AG04450 (cell line): ENCODE results near the gene BLOC1S4. TPM values are rescaled to one million over a fixed set of nuclear protein-coding genes. Genes with fewer than 3 reads are reported as not detected.

Source experiments
- CTCF ChIA-PET: fragments of 300-600, 350-600 bp; formaldehyde crosslinking; extraction: SDS; loops from one replicate; lab custom pipeline; 2022; ENCODE audit warnings: antibody characterized with exemption, inconsistent platforms; lab: Charles Lee
- POLR2A ChIA-PET: fragments of 350-600 bp; formaldehyde crosslinking; extraction: SDS; loops from one replicate; lab custom pipeline; 2021; ENCODE audit warnings: antibody characterized with exemption, inconsistent platforms; lab: Yijun Ruan, JAX
- DNase-seq: peaks from one replicate; pipeline ENCODE4 v3.0.0-alpha.2; 2011; ENCODE audit warnings: low read depth, low spot score
- H3K27ac ChIP-seq: one replicate; pipeline ENCODE4 v1.5.1; 2012; ENCODE audit warnings: low read depth, low read length, control low read depth
- H3K27me3 ChIP-seq: one replicate; pipeline ENCODE4 v1.6.0; 2012; ENCODE audit warnings: low read length; ENCODE audit not compliant: control insufficient read depth, insufficient read depth
- H3K4me3 ChIP-seq: 2 replicates; pipeline ENCODE4 v1.5.1; 2011; ENCODE audit warnings: mild to moderate bottlenecking, low read depth, low read length, control low read depth
- H3K9me3 ChIP-seq: 2 replicates; pipeline ENCODE4 v1.5.1; 2012; ENCODE audit warnings: low read length; ENCODE audit not compliant: control insufficient read depth, insufficient read depth
- CTCF ChIP-seq: IDR thresholded peaks from 2 replicates; pipeline ENCODE4 v1.5.1; 2011; ENCODE audit warnings: low read depth, low read length, control low read depth, inconsistent platforms
- polyA plus RNA-seq: library from polyadenylated mRNA; depleted of rRNA; stranded (reverse); fragments of >200 nt; gene quantifications from 2 replicates; pipeline ENCODE4 v1.2.3, GENCODE V29; 2011

Gene BLOC1S4
- polyA plus RNA-seq, 1 experiment: 14.5 TPM

GRCh38 chr4:6731318-6731675 is 15.3 kb downstream of the BLOC1S4 start:
- no peak overlapping the region for H3K27ac ChIP-seq
- H3K4me3 ChIP-seq: no peak overlapping the region
- no peak for TF ChIP-seq CTCF
- no peak for DNase-seq
- H3K9me3 ChIP-seq: peaks cover 4% of the 10 kb centered on the region
- CTCF ChIA-PET: interaction anchor here (0.5 to 2.8 kb wide), 2 partner anchors 12 to 142 kb away, joined by 3 to 16 read pairs; no protein-coding TSS in a partner anchor
- POLR2A ChIA-PET: no interaction called here
- no peaks in the 10 kb centered on the region for H3K27me3 ChIP-seq

GRCh38 chr4:6731780-6732179 is 15.8 kb downstream of the BLOC1S4 start:
- DNase-seq: no peak
- peaks cover 4% of the 10 kb centered on the region for H3K9me3 ChIP-seq
- no peak overlapping the region for H3K4me3 ChIP-seq
- no peaks in the 10 kb centered on the region for H3K27me3 ChIP-seq
- POLR2A ChIA-PET: no interaction called here
- no peak overlapping the region for H3K27ac ChIP-seq
- CTCF ChIA-PET: interaction anchor here (1.3 kb wide), 1 partner anchor 141 kb away, joined by 7 read pairs; no protein-coding TSS in a partner anchor
- TF ChIP-seq CTCF: no peak

GRCh38 chr4:6732441-6733357 is 16.7 kb downstream of the BLOC1S4 start:
- CTCF ChIA-PET: interaction anchor here (1.3 kb wide), 1 partner anchor 141 kb away, joined by 7 read pairs; no protein-coding TSS in a partner anchor
- peak; percentile 86 for DNase-seq
- H3K27me3 ChIP-seq: no peaks in the 10 kb centered on the region
- H3K27ac ChIP-seq: peak overlapping the region; percentile 78
- POLR2A ChIA-PET: interaction anchor here (1.0 to 1.3 kb wide), 2 partner anchors 51 to 172 kb away, joined by 3 to 5 read pairs; no protein-coding TSS in a partner anchor
- peaks cover 4% of the 10 kb centered on the region for H3K9me3 ChIP-seq
- no peak overlapping the region for H3K4me3 ChIP-seq
- TF ChIP-seq CTCF: no peak

- no peak for TF ChIP-seq CTCF
- DNase-seq: no peak
- no peak overlapping the region for H3K4me3 ChIP-seq
- ChIA-PET POLR2A (interaction anchor here (1.3 kb wide), 1 partner anchor 50 kb away, joined by 5 read pairs; no protein-coding TSS in a partner anchor), CTCF (interaction anchor here (0.6 to 1.3 kb wide), 2 partner anchors 140 to 309 kb away, joined by 3 to 7 read pairs; a partner anchor contains a TSS)
- H3K9me3 ChIP-seq: peaks cover 4% of the 10 kb centered on the region
- peak overlapping the region; percentile 78 for H3K27ac ChIP-seq
- H3K27me3 ChIP-seq: no peaks in the 10 kb centered on the region
Observed at GRCh38 chr4:6733358-6734164, 17.6 kb downstream of the BLOC1S4 start.
